Measurements from ENCODE around the gene TBC1D3B.
"Not testable (repeated sequence)": the region's sequence is repeated elsewhere in the genome, so short reads cannot be mapped to it uniquely, and the experiment has no call there.

Gene TBC1D3B

DNA sequence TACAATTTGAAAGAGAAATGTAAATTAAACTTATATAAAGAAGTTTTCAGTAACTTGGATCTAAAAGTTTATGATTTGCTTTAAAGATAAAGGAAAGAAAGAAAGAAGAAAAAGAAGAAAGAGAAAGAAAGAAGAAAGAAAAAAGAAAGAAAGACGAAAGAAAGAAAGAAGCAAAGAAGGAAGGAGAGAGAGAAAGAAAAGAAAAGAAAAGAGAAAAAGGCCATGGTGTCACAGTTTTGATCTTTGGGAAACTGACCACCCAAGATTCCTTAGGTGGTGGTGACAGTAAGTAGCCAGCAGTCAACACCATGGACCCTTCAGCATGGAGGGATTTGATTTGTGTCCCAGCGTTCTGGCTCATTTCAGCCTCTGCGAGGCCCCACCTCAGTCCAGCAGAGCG lies 24.7 kb upstream of the TBC1D3B start:
- not testable (repeated sequence) for DNase-seq (ENCODE audit: low read depth, low spot score)

DNA sequence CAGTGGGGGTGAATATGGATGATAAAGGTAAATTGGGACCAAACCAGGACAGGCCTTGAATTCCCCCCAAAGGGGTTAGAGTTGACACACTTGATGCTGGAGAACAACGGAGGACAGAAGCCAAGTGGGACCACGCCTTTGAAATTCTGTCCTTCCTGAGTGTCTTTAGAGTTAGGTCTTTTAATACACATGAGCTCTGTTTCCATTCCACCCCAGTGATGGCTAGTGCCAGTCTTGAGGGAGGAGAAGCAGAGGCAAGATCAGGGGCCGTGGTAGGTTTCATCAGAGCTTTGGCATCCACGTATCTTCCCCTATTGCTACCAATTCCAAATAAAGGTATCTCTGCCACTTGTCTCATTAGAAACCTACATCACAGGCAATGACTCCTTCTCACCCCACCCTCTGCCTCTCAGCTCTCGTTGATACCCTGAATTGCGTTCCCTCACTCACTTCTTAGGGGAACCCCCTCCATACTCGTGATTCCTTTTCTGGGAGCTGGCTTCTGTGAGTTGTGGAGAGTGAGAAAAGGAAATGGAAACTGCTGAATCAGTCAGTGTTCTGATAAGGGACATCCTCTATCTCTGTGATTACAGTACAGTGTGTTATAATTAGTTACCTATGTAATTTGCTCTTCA lies 22.5 kb upstream of the TBC1D3B start:
- no peak for DNase-seq (ENCODE audit: low read depth, low spot score)

DNA sequence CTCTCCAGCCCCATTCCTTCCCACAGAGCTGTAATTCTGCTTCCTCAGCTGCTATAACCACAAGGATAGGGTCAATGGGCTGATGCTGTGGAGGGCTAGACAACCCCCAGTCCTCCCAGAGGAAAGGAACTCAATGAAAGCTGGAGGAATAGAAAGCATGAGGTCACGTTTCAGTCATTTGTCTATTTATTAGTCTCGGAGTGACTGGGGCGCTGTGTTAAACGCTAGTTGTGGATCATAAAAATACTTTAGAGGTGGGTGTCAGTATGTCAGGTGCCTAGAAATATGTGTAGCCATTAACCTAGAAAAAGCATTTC lies 20.9 kb upstream of the TBC1D3B start:
- no peak for DNase-seq (ENCODE audit: low read depth, low spot score)

DNA sequence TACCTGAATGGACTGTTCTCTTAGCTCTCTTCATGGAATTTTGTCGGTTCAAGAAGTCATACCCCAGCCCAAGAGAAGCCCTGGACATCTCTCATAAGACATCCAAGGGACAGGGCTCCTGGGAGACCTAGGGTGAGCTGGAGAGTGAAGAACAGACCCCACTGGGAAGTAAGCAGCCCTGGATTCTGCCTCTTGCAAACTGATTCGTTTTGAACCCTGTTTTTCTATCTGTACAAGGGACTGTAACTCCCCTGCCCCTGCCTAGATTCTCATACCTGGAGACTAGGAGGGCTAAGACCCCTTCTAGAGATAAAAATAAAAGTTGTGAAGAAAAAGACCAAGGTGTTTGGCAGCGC lies 19.7 kb upstream of the TBC1D3B start:
- no peak for DNase-seq (ENCODE audit: low read depth, low spot score)

DNA sequence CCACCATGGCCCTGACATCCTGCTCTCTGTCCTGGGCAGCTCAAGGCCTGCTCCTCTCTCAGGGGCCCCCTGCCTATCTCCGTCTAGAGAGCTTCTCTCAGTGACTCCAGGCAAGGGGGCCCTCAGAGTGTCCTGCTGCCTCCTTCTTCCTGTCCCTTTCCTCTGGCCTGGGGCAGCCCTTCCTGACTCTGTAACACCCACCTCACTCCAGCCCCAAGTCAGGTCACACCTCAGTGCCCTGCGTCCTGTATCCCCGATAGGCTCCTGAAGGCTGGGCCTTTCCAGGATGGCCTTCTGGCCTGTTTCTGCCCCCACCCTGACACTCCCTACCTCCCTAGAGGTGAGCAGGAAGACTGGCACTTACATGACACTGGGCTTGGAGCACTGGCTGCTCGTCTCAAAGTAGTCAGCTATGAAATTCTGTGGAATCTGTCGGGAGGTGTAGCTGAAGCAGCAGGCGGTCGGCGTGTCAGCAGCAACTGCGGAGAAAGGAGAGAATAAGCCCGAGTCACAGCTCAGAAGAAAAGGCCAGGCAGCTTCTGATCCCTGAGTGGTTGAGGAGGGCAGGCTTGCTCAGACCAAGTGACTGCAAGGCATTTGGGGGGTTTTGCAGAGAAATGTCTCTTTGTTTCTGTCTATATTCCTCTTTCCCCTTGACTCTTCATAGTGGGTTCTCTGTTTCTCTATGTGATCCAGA lies 19.1 kb upstream of the TBC1D3B start:
- DNase-seq (ENCODE audit: low read depth, low spot score) = no peak

DNA sequence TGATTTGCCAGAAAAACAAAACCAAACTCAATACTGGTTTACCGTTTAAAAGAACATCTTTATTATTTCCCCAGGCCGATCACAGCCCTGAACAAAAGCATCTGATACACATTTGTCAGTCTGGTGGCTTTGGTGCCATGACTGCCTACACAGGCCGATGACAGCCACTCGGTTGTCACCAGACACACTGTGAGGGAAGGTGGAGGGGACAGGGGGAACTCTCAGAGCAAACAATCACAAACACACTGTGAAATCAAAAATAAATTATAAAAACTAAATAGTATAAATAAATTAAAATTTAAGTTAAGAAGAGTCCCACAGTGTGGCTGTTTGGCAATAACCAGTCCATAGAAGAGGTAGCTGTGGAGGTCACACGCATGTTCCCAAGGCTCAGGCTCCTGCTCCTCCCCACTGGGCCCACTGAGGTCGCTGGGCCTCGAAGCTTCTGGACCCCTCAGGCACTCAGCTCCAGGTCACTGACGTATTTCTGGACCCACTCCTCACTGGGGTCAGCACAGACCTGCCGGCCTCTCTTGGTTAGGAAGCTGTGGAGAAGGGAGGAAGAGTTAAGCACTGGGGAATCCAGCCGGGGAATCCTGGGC lies 18.5 kb upstream of the TBC1D3B start:
- DNase-seq (ENCODE audit: low read depth, low spot score) = not testable (repeated sequence)

DNA sequence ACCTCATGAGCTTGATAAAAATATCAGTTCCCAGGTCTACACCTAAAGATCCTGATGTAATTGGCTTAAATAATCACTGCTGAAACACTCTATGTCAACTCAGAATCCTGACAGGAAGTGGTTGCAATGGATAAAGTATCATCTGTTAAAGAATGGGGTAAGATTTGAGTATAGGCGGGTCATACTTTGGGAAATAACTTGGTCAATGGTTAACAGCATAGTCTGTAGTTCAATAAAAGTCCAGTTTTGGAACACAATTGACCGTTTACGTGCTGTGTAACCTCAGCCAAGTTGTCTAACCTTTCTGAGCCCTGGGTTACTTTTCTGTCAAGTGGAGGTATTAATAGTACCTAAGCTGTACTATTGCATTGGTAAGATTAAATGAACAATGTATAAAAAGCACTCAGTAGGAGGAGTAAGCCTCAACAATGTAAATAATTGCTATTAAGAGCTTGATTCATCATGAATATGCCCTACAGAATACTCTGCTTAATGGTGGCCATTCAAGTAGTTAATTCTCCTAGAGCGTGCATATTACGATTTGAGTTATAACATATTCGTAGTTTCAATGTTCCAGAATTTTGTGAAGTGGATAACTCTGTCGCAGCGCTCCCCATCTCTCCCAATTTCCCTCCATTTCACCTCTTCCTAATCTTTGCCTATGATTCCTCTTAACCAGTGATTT lies 17.9 kb upstream of the TBC1D3B start:
- not testable (repeated sequence) for DNase-seq (ENCODE audit: low read depth, low spot score)

DNA sequence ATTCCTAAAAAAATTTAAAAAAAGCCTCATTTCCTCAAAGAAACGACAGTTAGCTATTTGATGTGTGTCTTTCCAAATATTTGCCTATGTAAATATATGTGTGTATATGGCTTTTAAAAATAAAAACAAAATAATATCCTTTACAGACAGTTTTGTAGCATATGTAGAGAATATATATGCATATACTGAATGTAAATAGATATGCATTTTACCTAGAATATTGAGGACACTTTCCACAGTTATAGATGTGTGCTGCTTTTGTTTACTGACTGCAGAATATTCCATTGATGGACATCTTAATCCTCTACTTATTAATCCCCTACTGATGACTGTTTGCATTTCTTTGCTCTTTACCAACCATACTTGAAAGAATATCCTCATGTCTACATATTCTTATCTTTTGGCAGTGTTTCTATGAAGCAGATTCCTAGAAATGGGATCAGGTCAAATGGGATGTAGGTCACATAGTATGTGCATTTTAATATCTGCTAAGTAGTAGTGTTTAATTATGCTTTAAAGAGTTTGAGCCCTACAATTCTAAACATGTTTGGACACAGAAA lies 16.9 kb upstream of the TBC1D3B start:
- DNase-seq (ENCODE audit: low read depth, low spot score) = no peak

DNA sequence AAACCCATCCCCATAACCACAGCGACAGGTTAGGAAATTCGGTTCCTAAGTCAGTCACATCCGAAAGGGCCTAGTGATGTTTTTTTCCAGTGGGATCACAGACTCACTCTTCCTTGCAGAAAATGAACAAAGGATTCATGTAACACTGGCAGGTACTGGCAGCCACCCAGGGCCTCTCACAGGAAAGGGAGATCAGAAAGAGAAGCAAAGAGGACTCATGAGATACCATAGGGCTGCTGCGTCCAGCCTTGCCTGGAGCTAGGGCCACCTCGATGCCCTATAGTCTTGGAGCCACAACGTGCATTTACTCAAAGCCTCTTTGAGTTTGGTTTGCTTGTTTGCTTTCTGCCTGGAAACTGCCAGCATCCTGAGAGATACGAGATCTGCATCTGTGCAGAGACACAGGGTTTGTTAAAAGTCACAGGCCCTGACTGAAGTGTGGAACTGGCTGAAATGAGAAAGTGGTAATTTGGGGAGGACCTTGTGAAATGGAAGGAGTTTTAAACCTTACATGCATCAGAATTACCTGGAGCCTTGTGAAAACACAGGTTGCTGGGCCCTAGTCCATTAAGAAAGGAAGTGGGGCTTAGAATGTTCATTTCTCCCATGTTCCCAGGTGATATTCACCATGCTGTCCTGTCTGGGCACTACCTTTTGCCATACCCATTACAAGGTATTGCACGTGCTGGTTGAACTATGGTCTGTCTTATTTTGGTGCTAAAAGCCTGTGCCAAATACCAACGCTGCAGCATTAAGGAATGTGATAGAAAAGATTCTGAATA lies 14.3 kb upstream of the TBC1D3B start:
- not testable (repeated sequence) for DNase-seq (ENCODE audit: low read depth, low spot score)

DNA sequence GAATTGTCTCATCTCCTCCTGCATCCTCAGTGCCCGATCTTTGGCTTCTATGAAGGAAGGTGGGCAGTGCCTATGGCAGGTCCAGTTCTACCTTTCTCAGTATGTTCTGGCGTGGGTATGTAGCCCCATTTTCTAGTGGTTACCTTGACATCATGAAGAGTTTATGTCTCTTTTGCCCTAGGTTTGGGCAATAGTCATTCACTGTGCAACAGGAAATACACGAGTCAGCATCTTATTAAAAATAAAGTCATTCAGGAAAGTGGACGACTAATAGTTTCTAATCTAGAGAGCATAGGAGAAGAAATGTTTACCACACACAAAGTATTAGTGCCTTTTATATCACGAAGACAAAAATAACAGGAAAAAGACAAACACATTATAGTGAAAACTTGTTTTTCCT lies 13.6 kb upstream of the TBC1D3B start:
- not testable (repeated sequence) for DNase-seq (ENCODE audit: low read depth, low spot score)

DNA sequence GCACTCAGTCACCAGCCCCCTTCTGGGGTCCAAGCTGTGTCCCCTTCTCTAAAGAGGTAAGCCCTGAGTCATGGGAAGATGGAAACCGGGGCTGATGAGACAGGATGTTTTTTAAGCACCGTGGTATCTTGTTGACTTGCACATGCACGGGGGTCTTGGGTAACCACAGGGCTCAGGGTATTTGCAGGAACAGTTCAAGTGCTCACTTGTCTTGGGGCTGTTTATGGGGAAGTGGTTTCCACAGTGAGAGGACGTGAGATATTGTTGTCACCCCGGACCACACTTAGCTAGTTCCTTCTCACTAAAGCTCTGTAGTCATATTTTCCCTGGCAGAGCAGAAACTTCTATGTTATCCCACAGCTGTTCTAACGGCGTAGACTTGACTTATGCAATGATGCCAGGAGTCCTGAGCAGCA lies 12.5 kb upstream of the TBC1D3B start:
- DNase-seq (ENCODE audit: low read depth, low spot score) = no peak

DNA sequence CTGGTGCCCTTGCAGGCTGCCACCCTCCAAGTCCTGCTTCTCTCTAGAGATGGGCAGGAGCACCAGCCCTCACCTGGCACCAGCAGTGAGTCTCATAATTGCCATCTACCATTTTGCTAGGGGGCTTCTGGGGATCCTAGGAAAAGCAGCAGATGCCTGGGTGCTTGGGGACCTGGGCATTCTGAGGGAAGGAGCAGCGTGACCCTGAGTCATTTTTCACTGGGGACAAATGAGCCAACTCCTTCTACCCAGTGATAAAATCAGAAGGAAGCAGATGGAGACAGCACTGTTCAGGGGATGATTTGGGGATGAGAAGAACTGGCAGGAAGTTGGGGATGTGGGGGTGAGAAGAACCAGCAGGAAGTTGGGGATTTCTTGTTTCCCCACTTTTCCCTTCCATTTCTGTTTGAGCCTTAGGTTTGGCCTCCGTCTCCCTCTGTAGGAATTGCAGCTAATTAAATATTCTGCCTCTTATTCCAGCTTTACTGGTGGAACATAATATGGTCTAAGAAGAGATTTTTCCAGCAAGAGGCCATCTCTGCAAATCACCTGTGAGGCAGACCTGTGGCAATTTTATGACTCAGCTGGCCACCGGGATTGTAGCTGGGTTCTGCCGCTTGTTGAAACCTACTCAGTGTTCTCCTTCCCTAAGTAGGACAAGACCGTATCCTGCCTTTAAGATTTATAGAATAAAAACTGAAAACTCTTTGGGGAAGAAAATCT lies 11.7 kb upstream of the TBC1D3B start:
- DNase-seq (ENCODE audit: low read depth, low spot score) = not testable (repeated sequence)

DNA sequence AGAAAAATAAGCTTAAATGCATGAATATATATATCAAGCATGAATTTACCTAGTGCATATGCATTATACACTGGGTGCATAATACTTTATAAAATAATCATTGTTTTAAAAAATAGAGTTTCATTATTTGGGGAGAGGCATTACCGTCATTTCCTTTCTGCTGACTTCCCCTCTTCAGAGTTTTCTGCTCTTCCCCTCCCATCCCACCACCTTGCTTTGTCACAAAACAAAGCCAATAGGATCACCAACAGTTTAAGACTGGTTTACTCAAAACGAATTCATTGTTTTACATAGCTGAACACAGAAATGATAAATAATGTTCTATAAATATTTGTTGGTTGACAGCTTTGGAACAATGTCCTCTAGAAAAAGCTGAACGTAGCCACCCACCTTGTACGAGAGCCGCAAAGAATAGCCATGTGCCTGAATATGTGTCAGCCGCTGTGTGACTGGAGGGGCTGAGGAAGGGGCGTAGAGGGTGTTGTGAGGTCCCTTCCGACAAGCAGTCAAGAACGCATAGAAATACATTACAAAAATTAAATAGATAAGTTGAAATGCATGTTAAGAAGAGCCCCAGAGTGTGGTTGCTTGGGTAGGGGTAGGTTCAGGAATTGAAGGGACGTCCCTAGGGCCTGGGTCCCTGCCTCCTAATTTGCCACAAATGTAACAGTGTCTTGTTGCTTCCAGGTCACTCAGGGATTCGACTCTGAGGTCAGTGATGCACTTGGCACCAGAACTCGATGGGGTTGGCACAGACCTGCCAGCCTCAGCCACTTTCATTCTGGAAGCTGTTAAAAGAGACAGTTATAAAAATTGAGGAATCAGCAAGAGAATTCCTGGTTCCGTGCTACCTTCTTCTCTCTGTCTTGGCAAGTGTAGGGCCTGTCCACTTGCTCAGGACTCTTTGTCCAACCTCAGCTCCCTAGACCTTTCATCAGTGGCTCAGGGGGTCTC lies 10.7 kb upstream of the TBC1D3B start:
- not testable (repeated sequence) for DNase-seq (ENCODE audit: low read depth, low spot score)

DNA sequence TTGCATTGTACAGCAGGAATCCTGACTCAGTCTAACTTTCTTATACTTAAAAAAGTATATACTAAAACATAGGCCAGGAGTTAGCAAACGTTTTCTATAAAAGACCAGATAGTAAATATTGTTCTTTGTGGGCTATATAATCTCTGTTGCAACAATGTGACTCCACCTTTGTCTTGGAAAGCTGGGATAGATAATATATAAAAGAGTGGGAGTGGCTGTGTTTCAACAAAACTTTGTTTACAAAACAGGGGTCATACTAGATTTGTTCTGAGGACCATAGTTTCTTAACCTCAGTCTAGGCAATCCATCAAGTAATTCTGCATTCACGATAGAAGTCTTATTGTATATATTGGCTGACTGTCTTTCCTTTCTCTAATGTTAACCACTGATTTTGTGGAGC lies 9.0 kb upstream of the TBC1D3B start:
- DNase-seq (ENCODE audit: low read depth, low spot score) = no peak

DNA sequence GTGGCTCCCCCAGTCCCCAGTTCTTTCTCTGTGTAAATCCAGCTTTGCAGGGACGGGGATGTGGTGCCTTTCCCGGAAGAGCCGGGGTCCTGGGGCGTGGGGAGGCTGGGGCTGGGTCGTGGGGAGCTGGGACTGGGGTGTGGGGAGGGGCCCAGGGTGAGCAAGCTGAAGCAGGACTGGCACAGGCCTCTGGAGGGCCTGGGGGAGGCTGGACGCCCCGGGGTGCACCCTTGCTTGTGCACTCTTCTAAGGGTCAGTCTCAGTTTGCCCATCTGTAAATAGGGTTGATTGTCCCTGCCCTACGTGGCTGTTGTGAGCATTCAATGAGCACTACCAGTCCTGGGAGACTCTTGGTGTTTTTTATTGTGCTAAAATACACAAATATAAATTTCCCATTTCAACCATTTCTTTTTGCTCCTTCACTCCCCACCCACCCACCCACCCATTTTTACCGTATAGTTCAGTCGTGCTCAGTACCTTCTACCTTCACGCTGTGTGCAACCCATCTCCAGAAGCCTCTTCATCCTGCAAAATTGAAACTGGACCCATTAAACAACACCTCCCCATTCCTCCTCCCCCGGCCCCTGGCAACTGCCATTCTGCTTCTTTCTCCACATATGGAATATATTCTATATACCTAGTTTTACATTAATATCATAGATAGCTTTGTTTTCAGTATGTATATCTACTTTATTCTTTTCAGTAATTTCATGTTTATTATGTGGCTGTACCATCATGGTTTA lies 7.8 kb upstream of the TBC1D3B start:
- no peak for DNase-seq (ENCODE audit: low read depth, low spot score)

DNA sequence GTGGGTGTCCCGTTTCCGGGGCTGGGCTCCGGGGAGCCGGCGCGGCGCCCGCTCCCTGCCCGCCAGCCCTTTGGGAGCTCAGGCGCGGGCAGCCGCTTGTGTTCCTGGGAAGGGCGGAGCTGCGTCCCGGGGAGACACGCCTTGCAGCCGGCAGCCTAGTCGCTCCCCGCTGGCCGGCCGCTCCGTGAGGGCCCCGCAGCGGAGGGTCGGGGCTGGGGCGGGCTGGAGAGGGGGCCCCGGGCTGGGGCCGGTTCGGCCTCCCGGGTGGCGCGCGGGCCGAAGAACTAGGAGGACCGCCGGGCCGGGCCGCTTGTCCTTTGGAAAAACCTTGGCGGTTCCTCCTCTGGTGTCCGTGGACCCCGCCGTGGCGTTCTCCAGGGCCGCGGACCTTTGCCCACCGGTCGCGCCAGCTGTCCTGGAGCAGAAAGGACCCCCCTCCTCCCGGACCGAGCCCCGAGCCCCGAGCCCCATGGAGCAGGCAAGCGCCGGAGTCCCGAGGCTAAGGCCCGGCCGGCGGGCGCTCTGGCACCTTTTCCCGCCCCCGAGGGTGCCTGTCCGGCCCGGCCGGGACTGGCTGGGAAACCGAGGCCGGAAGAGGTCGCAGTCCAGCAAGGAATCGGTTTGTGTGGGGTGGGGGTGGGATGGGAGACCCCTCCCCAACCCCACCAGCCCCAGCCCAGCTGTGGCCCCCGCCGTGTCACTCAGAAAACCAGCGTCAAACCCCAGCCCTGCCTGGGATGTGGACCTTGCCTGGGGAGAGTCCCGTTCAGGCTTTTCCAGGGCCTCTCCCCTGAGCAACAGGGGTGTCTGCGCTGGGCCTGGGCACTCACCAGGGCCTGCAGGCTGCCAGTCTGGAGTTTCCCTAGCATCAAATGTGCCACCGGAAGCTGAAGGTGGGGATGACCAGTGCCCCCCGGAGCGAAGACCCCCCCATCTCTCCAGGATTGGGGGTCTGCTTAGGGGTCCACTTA lies 6.8 kb upstream of the TBC1D3B start:
- DNase-seq (ENCODE audit: low read depth, low spot score) = no peak

DNA sequence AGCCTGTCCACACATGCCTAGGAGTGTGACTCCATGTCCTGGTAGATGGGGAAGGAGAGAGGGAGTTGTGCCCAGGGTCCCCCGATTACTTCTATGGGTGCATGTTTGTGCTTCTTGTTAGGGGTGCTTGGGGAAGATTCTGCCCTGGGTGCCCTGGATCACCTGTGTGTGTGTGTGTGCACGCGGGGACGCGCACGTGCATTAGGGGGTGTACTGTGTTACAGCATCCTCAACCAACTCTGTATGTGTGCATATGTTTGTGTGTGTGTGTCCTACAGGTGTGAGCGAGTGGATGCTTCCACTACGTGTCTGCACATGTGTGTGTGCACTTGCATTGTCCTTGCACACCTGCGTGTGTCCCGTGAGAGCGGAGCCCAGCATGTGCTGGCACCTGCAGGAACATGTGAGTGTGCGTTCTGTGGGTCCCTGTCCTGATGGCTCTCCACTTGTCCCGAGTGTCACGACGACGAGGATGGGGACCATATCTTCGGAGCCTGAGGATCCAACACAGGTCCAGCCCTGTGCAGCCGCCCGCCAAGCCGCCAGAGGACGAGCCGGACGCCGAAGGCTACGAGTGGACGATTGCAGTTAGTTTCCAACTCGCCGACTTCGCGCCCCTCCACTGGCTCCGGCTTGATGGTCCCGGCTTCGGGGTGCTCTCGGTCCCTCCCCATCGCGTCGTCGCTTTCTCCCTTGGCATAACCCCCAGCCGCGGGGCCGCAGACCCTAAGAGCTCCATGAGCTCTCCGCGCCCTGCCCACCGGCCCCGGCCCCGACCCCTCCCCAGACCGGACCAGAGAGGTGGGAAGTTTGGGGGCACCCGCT lies 6.0 kb upstream of the TBC1D3B start:
- no peak for DNase-seq (ENCODE audit: low read depth, low spot score)
